NCI-H226 (cell line): Measurements from ENCODE around the gene HARS2.
"Not testable (repeated sequence)": the region's sequence is repeated elsewhere in the genome, so short reads cannot be mapped to it uniquely, and the experiment has no call there.

Source experiments
- DNase-seq: peaks from one replicate; pipeline ENCODE4 v3.0.0-alpha.2; 2015

The HARS2 gene

DNA sequence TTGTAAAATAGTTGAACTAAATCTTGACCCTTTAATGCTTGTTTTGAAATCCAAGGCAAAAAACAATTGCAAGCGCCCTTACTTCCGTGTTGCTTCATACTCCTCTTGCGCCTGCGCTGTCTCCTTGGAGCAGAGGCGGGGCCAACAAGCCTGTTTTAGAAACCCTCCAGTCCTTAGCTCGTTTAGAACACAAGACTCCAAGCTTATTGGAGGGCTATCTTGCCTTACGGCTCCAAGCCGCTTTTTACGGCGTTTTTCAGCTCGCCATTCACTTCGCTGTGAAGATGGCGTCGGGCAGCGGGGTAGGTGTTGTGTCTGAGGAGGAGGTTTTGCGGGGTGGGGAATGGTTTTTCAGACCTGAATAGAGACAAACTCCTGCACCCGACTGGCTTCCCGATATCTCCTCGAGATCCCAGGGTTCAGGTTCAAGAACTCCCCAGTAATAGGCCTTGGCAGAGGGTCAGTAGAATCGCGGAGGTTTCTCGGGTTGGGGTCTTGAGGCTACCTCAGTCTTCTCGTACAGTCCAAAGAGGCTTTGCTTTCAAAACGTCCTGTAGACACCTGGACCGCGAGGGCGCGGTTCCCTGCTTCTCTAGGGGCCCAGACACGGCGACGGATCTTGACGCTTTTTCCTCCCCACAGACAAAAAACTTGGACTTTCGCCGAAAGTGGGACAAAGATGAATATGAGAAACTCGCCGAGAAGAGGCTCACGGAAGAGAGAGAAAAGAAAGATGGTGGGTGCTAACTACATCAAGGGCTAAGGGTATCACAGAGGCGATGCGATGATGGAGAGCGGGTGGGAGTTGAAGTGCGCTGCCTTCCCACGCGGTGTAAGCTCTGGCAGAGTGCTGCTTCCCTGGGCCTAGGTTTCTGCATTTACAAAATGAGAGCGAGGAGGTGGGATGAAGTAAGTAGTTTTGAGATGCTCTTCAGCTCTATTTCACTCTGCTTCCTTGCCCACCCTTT lies 9.2 kb downstream of the HARS2 start, which contains the start of gene ZMAT2:
ZMAT2 (plus strand) TSS at position 271 of the 968 bp plus-strand sequence; CDS start at position 285, 14 bp downstream.
- peak; percentile 98 for DNase-seq

DNA sequence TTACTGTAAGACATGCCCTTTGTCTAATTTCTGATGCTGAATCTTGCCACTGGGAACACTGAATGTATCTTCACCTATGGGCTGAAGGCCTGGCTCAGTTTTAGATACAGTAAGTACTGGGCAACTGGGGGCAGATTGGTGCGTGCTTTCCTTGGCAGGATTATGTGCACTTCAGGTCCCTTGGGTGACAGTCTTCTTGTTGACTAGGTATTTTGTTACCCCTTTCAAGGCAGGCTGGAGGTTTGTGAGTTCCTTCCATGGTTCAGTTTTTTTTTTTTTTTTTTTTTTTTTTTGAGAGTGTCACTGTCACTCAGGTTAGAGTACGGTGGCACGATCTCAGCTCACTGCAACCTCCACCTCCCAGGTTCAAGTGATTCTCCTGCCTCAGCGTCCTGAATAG lies 16.6 kb downstream of the HARS2 start:
- DNase-seq, result no peak

DNA sequence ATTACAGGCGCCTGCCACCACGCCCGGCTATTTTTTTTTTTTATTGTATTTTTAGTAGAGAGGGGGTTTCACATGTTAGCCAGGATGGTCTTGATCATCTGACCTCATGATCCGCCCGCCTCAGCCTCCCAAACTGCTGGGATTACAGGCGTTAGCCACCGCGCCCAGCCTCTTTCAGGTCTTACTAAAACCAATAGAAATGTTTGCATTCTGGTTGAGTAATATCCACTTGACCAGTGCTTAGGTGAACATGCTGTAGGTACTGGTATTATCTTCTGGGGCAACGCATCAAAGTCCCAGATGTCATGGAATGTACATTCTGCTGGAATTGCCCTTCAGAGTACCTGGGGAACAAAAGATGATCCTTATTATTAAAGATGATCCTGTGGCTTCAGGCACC lies 17.5 kb downstream of the HARS2 start:
- not testable (repeated sequence) for DNase-seq

DNA sequence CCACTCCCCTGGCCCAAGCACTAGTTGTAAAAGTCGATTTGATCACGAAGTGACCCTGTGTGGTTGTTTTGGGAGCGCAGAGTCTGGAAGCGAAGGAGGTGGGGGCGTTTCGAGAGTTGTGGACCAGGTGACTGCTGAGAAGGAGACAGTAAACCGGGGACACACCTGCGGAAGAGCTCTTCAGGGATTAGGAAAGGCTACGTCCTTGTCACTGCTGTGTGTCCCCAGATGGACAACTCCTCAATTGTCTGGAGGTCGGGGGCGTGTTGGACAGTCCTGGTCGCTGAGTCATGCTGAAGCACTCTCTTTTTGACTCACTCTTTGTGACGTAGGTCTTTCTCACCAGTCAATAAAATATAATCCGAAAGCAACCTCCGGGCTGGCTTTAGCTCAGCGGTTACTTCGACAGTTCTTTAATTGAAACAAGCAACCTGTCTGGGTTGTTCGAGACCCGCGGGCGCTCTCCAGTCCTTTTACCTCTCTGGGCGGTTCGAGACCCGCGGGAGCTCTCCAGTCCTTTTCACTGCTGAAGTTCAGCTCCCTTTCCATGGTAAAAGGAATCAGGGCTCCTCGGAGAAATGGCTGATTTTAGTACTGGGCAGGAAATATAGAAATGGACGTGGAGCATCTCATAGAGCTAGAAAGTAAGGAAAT lies 19.8 kb downstream of the HARS2 start:
- DNase-seq, result peak; percentile 90

DNA sequence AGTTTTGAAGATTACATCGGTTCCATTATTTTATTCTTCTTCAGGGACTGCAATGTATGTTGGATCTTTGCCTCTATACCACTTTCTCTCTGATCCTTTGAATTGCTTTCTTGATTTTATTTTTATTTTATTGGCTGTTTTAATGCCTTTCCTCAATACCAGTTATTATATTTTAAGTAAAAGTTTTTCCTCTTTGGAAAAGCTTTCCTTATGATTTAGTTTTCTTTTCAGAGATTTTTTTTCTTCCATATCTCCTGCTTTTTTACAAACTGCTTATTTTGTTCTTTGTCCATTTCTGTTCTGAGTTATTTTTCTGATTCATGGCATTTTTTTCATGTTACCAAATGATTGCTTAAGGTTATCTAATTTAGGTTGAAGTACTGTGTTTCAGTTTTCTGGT lies 20.5 kb downstream of the HARS2 start:
- no peak for DNase-seq

DNA sequence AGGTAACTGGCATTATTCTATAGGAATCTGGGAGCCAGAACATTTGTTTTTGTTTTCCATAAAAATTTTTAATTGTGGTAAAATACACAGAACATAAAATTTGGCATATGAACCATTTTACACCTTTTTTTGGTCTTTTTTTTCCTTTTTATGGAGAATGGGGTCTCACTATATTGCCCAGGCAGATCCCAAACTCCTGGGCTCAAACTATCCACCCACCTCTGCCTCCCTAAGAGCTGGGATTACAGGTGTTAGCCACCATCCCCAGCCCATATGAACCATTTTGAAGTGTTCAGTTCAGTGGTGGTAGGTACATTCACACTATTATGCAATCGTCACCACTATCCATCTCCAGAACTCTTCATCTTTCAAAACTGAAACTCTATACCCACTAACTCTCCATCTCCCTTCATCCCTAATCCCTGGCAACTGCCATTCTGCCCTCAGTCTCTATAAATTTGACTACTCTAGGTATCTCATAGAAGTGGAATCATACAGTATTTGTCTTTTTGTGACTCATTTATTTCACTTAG lies 22.4 kb downstream of the HARS2 start:
- DNase-seq, result no peak

DNA sequence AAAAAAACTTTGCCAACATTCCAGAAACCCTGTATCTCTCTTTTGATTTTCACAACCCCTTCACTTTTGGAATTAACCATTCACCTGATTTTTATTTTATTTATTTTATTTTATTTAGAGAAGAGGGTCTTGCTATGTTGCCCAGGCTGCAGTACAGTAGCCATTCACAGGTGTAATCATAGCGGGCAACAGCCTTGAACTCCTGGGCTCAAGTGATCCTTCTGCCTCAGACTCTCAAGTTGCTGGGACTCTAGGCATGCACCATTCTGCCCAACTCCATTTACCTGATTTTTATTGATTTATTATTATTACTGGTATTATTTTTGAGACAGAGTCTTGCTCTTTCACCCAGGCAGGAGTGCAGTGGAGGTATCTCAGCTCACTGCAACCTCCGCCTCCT lies 25.0 kb downstream of the HARS2 start:
- DNase-seq, result not testable (repeated sequence)

DNA sequence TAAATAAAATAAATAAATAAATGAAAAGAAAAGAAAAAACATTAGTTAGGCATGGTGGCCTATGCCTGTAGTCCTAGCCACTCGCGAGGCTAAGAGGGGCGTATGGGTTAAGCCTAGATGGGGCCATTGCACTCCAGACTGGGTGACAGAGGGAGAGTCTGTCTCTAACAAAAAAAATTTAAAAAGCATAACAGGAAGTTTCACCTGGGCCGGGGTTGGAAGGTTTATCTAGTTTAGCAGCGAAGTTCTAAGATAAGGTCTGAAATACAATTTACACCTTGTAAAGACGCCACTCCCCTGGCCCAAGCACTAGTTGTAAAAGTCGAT lies 27.0 kb downstream of the HARS2 start:
- DNase-seq, result no peak

DNA sequence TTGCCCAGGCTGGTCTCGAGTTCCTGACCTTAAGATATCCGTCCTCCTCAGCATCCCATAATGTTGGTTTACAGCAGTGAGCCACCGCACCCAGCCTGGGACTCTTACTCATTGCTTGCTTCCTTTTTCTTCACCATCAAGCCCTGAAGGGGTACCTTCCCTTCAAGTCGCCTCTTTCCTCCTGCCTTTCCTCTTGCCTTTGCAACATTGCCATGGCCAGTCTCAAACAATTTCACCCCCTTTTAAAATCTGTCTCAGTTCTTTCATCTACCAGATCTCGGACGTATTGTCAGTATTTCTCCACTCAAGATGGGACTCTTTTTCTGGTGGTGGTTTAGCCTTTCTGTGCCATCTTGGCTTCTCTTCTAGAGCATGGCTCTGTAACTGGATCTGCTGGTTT lies 29.5 kb downstream of the HARS2 start:
- not testable (repeated sequence) for DNase-seq

DNA sequence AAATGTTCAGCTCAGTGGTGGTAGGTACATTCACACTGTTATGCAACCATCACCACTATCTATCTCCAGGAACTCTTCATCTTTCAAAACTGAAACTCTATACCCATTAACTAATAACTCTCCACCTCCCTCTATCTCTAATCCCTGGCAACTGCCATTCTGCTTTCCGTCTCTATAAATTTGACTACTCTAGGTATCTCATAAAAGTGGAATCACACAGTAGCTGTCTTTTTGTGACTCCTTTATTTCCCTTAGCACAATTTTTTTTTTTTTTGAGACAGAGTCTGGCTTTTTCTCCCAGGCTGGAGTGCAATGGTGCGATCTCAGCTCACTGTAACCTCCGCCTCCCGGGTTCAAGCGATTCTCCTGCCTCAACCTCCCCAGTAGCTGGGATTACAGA lies 30.1 kb downstream of the HARS2 start:
- not testable (repeated sequence) for DNase-seq

DNA sequence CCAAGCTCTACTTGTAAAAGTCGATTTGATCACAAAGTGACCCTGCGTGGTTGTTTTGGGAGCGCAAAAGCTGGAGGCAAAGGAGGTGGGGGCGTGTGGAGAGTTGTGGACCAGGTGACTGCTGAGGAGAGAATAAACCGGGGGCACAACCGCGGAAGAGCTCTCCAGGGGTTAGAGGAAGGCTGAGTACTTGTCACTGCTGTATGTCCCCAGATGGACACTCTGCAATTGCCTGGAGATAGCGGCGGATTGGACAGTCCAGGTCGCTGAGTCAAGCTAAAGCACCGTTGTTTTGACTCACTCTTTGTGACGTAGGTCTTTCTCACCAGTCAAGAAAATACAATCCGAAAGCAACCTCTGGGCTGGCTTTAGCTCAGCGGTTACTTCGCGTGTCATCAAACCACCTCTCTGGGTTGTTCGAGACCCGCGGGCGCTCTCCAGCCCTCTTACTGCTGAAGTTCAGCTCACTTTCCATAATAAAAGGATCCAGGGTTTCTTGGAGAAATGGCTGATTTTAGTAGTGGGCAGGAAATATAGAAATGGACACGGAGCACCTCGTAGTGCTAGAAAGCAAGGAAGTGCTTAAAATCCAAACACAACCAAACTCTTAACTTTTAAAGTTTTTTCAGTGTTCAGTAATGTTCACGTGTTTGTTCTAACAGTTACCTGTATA lies 34.7 kb downstream of the HARS2 start:
- DNase-seq, result peak; percentile 85

DNA sequence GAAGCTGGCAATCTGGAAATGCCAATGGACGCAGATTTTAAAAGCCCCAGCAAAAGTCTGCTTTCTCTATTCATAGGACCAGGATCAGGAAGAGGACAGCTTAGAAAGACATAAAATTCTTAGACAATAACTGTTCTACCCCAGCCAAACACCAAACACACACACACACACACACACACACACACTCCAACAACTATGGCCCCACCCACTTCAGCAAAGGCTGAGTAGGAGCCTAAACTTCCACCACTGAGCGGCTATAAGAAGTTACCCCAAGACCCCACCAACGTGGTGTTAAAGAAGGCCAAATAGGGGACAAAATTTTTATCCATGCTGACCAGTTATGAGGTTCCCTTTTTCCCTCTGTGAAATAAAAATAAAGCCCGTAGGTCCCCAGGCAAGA lies 41.8 kb downstream of the HARS2 start:
- no peak for DNase-seq

DNA sequence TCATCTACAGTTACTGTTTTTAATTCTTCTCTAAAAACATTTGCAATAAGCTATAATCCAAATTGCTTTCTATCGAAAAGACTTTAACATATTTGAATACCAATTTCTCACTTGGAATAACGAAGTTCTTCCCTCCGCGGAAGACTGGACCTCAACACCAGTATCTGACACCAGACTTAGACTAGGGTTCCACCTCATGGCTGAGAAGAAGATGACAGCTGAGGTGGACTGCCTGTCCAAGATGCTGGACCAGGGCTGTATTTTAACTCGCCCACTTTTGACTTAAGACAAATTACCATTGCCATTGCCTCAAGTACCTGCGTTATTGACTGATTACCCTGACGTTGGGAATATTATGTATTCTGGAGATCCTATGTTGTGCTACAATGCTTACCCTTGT lies 43.1 kb downstream of the HARS2 start:
- DNase-seq, result no peak

DNA sequence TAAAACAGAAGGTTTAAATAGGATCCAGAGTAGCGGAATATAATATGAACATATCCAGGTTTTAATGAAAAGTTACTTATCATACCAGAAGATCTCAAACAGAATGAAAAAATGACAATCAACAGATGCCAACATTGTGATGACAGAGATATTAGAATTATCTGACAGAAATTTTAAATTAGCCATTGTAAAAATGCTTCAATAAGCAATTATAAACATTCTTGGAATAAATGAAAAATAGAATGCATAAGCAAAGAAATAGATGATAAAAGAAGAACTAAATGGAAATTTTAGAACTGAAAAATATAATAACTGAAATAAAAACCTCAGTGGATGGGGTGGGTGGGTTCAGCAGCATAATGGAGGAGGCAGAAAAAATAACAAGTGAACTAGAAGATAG lies 46.2 kb downstream of the HARS2 start:
- no peak for DNase-seq

DNA sequence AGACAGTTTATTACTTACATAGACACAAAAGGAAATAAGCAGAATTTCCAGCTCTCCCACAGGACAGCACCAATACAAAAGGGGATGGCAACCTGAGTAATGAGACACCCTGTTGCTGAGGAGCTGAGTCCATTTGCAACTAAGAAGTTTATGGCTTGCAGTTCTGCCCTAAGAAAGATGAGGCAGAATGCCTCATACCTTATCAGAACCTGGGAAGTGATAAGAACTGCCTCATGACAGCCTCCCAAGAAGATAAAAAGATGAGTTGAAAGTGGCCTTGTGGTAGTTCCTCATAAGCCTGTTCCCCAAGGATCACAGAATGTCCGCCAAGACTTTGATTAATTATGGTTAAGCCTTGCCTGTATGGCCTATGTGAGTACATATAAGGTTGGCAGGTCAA lies 50.7 kb downstream of the HARS2 start:
- DNase-seq, result peak; percentile 53
